GM21526 (cell line): ENCODE data around the gene ROR1.

Experiments
- ATAC-seq: cut with Tn5 transposase; IDR thresholded peaks from one replicate; pipeline ENCODE4 v1.9.1; 2021; ENCODE audit warnings: moderate library complexity; ENCODE audit not compliant: unreplicated experiment, low FRiP score

ROR1 gene

GRCh38 chr1:63921802-63922201, 148.0 kb downstream of the ROR1 start:
- no peak for ATAC-seq

DNA sequence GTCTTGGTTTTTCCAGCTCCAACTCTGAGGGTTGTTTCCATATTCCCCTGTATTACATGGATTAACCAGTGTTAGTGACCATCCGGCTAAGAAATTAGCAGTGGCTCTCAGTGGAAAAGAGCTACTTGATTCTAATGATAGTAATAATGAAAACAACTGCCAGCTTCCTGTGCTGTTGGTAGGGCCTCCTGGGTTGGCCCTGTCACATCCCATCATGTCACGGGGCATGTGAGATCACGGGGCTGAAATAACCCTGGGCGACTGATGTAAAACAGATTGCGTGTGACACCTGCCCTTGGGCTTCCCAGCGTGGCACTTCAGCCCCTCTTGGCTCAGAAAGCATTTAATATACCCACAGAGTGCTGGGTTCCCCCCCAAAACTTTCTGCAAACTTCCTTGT, 149.0 kb downstream of the ROR1 start:
- no peak for ATAC-seq

DNA sequence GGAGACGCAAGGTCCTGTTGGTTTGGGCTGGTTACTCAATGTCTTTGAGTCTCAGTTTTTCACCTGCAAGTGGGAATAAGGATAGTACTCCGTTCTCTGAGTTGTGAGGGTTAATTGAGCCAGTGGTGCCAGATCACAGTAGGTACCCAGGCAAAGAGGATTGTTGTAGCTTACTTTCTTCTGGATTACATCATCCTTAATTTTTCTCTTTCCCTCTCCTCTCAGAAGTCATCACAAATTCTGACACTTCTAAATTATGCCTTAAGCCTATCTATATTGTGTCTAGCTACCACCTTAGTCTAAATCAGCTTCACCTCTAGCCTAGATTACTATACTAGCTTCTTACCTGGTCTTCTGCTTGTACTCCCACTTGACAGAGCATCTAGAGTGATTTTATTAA, 149.5 kb downstream of the ROR1 start:
- ATAC-seq = no peak

- ATAC-seq = no peak
These were observed 150.8 kb downstream of the ROR1 start for GRCh38 chr1:63924600-63924999.

DNA sequence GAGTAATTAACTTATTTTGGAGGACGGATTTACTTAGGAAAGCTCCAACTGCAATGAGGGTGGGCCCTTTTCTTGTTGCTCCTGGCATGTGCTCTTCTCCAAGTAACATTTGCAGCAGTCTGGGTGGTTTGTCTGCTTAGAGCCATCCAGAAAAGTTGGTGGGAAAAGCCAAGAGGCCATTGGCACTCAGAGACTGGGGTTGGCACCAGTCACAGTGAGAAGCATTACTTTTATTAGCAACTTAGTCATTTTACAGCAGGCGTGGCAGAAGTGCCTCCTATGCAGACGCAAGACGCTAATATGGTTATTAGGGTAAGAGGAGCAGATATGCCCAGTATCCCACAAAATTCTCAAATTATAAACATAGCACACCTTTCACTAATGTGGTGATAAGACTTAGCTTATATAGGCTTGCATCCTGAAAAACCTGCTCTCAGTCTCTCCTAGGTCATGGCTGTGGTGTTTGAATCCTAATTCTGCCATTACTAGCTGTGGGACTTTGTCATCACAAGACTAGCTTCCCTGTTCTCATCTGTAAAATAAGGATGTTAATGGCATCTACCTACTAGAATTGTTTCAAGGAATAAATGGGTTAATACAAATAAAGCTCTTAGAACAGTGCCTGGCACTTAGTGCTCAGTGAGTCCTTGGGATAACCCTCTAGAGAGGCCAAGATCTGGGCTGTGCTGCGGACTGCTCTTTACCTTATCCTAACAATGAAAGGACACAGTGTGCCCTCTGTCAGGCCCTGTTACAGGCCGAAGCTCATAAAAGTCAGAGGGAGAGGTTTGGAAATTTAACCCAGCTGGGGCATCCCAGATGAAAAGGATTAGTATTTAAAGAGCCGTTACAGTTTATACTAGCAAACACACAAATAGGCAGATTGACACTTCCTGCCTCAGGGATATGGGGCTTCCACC, 154.6 kb downstream of the ROR1 start:
- ATAC-seq = no peak

GRCh38 chr1:63929106-63929478, 155.3 kb downstream of the ROR1 start:
- no peak for ATAC-seq

GRCh38 chr1:63931468-63931867, 157.7 kb downstream of the ROR1 start:
- no peak for ATAC-seq

DNA sequence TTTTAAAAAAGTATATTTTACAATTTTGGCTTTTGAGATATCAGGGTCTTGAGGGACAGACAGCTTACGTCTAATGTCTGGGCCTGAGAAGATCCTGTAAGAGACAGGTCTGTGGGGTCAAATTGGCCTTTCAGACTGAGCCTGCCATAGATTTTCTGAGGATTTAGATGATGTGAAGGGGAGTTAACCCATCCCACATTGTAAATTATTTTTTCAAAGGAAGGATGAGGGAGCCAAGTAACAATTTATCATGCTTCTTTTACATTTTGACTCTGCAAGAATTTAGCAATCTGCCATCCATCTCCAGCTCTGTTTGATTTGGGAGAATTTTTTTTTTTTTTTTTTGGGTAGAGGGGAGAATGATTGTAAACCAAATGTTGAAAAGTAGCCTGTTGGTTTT, 160.9 kb downstream of the ROR1 start:
- no peak for ATAC-seq

DNA sequence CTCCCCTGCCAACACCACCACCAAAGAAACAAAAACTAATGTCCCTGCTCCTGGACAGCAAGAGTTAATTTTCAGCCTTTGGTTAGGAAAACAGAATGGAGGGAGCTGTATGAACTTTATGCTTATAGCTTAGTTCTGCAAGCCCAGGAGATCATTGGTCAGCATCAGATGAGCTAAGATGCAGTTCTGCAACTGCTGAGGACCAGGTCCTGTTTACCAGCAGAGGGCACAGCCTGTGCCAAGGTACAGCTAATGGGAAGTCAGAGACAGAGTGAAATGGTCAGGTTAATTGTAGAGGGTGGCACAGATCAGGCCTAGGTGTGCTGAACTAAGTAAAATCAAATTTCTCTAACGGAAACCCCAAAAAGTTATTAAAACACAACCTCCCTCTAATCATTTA, 161.3 kb downstream of the ROR1 start:
- ATAC-seq = no peak

GRCh38 chr1:63935553-63935952, 161.7 kb downstream of the ROR1 start:
- no peak for ATAC-seq

GRCh38 chr1:63936276-63936675, 162.5 kb downstream of the ROR1 start:
- ATAC-seq = no peak

GRCh38 chr1:63936801-63937200, 163.0 kb downstream of the ROR1 start:
- no peak for ATAC-seq

- ATAC-seq = no peak
These were observed 163.7 kb downstream of the ROR1 start for GRCh38 chr1:63937461-63938022.

DNA sequence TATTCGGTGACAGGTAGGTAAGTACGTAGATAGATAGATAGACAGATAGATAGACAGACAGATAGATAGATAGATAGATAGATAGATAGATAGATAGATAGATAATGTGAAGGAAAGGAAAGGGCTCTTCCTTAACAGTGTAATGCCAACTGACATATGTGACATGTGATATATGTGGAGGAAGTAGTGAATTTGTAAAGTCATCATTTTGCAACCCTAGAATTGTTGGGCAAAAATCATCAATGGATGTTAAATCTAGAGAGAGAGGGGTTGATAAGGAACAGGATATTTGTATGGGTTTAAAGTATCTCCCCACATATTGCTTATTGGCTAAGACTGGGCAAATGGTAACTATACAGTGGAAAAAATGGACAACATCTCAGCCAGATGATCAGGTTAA, 166.6 kb downstream of the ROR1 start:
- no peak for ATAC-seq

DNA sequence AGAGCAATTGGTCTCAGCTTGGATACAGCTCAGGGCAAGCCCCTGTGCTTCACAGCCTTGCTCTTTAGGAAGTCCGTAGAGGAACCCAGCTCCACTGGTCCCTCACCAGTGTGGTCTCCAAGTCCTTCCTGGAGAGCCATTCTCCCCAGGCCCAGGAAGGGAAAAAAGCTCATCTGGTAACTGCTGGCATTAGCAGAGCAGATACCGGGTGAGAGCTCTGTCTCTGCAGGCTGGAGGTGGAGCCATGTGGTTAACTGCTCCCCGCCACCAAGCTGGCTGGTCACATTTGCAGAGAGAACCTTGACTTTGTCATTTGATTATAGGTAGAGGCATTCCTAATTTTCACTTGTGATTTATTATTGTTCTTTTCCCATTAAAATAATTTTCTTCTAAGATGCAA, 169.6 kb downstream of the ROR1 start:
- ATAC-seq = no peak

GRCh38 chr1:63945943-63946342, 172.1 kb downstream of the ROR1 start:
- ATAC-seq = no peak

DNA sequence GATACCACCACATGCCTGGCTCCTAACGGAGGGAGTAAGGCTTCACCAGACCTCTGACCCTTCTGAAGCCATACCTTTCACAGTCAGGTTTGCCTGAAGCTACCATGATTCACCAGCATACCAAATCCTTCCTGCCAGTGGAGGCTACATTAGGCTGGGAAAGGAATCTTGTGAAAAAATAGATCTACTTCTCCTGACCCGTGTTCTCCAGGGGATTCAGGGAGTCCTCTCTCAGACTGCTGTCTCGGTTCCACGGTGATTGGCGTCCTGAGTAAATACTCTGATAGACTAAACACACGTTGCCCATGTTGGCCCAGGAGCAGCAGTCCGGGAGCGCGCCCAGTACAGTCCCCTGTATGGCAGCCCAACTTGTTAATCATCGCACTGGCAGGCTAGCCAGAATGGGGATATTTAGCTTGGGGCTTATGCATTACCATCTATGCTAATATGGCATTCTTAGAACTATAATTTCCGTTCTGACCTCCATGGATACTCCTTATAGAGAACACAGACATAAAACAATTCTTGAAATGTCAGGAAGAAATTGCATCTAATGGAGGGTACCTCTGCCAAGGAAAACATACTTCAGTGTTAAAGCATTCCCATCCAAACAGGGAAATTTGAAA, 173.2 kb downstream of the ROR1 start:
- no peak for ATAC-seq

DNA sequence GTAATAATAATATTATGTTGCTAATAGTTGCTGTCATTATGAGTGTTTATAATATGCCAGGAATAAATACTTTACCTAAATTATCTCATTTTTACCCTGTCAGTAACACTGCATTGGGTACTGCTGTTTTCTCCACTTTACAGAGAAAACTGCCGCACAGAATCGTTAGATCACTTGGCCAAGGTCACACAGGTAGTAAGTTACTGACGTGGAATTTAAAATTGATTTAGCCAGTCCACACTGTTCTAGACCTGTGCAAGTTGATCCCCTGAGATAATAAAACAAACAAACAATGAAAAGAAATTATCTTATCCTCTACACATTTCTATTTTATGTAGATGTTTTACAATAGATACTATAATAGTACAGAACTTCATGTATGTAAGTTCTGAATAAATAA, 174.1 kb downstream of the ROR1 start:
- ATAC-seq = no peak

DNA sequence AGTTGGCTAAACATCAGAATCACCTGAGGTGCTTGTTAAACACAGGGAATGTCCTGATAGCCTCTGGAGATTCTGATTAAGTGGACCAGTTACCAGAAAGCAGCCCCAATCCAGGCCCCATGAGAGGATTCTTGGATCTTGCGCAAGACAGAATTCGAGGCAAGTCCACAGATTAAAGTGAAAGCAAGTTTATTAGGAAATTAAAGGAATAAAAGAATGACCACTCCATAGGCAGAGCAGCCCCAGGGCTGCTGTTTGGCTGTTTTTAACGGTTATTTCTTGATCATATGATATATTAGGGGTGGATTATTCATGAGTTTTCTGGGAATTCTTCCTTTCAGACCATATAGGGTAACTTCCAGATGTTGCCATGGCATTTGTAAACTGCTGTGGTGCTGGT, 176.2 kb downstream of the ROR1 start:
- no peak for ATAC-seq

GRCh38 chr1:63951059-63951946, 177.5 kb downstream of the ROR1 start:
- ATAC-seq = no peak

DNA sequence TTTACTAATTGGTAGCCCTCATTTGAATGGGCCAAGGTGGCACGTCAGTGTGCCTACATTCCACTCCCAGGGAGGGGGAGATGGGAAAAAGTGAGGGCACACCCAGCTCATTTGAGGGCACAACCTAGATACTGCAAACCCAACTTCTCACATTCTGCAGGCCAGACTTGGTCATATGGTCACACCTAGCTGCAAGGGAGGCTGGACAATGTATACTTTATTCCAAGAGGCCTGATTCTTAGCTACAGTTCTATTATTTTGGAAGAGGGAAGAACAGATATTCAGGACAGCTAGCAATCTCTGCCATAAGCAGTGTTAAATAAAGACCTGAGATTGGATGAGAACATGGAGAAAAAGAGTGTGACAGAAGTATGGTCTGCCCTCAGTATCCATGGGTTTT, 180.4 kb downstream of the ROR1 start:
- ATAC-seq = no peak
